Stimulated activated naive B cell treated with anti-CD40 and anti-IgM and Interleukin-4, amounts not matched to agents 10 μg/mL and 1 μg/mL and 100 μg/mL, for 72 hours (primary cell): ENCODE measurements around the gene TPD52L1.

ENCODE experiments used
- ATAC-seq, 2 donors: fragments of 150-1000 bp; cut with Tn5 transposase; replicated peaks; 2 replicates each; pipeline ENCODE4 v1.10.0; 2021; ENCODE audit warnings: moderate library complexity in 1 of 2
- DNase-seq: peaks from one replicate; pipeline ENCODE4 v3.0.0; 2021
- H3K27ac Mint-ChIP-seq: one replicate; pipeline ENCODE4 v1.8.0; 2022; ENCODE audit warnings: mild to moderate bottlenecking, mixed read lengths
- H3K27me3 Mint-ChIP-seq, 2 donors: one replicate each; pipeline ENCODE4 v1.8.0; 2022; ENCODE audit warnings: mixed read lengths in 2 of 2
- H3K36me3 Mint-ChIP-seq, 2 donors: one replicate each; pipeline ENCODE4 v1.8.0; 2022; ENCODE audit warnings: mixed read lengths in 2 of 2, mild to moderate bottlenecking in 1 of 2
- H3K4me1 Mint-ChIP-seq, 2 donors: one replicate each; pipeline ENCODE4 v1.8.0; 2022; ENCODE audit warnings: mixed read lengths in 2 of 2, mild to moderate bottlenecking in 1 of 2
- H3K4me3 Mint-ChIP-seq, 2 donors: one replicate each; pipeline ENCODE4 v1.8.0; 2022; ENCODE audit warnings: mild to moderate bottlenecking in 2 of 2, mixed read lengths in 2 of 2, moderate library complexity in 1 of 2
- H3K9me3 Mint-ChIP-seq, 2 donors: one replicate each; pipeline ENCODE4 v1.8.0; 2022; ENCODE audit warnings: mixed read lengths in 2 of 2, mild to moderate bottlenecking in 1 of 2

Gene TPD52L1

DNA sequence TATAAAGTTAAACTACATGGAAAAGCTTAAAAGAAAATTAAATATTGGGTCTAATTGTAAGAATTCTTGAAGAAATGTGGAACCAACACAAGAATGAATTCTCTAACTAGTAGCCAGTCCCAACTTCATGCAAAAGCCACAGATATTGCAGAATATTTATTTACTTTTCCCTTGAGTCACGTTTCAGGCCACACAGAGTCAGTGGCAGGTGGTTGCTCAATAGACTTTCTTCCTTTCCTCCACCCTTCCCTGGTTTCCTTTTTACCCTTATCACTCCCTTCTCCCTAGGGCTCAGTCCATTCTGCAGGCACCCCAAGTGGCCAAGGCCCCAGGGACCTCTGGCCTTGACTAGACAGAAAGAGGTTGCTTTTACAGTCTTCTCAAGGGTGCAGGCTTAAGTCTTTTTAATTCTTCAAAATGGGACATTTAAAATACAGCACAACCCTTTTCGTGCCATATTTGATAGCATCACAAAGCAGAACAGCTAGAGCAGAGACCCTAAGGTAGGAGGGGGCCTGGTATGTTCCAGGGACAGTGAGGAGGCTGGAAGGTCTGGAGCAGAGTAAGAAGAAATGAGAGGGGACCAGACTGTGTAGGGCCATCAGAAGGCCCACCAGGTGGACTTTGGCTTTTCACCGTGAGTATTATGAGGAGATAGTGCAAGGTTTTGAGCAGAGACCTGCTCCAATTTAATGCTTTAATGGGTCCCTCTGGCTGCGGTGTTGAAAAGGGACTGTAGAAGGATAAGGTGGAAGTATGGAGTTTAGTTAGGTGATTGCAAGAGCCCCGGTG, 83.2 kb downstream of the TPD52L1 start:
- DNase-seq (no peak), ATAC-seq (no peak)
- Mint-ChIP-seq H3K27me3 (no peaks in the 10 kb centered on the region), H3K4me1 (no peaks in the 10 kb centered on the region), H3K9me3 (peaks cover 16 to 17% of the 10 kb centered on the region in 2 donors), H3K4me3 (no peak overlapping the region), H3K27ac (no peak overlapping the region), H3K36me3 (no peaks in the 10 kb centered on the region)

DNA sequence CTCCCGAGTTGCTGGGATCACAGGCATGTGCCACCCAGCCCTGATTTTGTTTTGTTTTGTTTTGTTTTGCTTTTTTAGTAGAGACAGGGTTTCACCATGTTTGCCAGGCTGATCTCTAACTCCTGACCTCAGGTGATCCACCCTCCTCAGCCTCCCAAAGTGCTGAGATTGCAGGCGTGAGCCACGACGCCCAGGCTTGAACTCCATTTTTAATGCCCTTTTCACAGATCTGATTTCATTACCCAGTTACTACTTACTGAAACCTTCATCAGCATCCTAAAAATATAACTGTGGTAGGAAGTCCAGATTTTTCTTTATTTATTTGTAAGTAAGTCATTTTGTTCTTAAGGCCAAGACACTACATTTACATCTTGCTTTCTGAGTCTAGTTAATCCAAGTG, 84.2 kb downstream of the TPD52L1 start:
- H3K4me3 Mint-ChIP-seq, result no peak overlapping the region
- H3K27me3 Mint-ChIP-seq, result no peaks in the 10 kb centered on the region
- no peak for DNase-seq
- H3K9me3 Mint-ChIP-seq, result peaks cover 21 to 25% of the 10 kb centered on the region in 2 donors
- ATAC-seq, result no peak
- no peaks in the 10 kb centered on the region for H3K36me3 Mint-ChIP-seq
- H3K4me1 Mint-ChIP-seq, result no peaks in the 10 kb centered on the region
- H3K27ac Mint-ChIP-seq, result no peak overlapping the region

DNA sequence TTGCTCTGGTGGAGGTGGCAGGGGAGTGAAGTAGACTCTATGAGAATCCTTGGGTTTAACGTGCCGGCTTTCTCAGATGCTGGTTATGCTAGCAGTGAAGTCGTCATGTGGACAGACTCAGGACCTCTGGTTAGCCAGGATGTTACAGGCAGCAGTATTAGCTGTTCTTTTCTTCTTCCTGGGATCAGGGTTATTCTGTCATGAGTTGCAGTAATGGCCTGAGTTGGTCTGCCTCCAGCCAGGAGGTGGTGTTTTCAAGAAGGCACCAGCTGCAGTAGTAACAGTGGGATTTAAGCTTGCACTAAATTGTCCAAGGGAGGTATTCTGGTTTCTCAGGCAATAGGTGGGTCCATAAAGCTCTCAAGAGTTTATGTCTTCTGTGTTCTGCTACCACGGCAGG, 91.5 kb downstream of the TPD52L1 start:
- H3K4me3 Mint-ChIP-seq, result no peak overlapping the region
- no peaks in the 10 kb centered on the region for H3K4me1 Mint-ChIP-seq
- peaks cover 20 to 28% of the 10 kb centered on the region in 2 donors for H3K9me3 Mint-ChIP-seq
- DNase-seq, result no peak
- no peak overlapping the region for H3K27ac Mint-ChIP-seq
- H3K27me3 Mint-ChIP-seq, result peaks cover 0 to 8% of the 10 kb centered on the region in 2 donors
- peaks cover 0 to 3% of the 10 kb centered on the region in 2 donors for H3K36me3 Mint-ChIP-seq
- no peak for ATAC-seq

DNA sequence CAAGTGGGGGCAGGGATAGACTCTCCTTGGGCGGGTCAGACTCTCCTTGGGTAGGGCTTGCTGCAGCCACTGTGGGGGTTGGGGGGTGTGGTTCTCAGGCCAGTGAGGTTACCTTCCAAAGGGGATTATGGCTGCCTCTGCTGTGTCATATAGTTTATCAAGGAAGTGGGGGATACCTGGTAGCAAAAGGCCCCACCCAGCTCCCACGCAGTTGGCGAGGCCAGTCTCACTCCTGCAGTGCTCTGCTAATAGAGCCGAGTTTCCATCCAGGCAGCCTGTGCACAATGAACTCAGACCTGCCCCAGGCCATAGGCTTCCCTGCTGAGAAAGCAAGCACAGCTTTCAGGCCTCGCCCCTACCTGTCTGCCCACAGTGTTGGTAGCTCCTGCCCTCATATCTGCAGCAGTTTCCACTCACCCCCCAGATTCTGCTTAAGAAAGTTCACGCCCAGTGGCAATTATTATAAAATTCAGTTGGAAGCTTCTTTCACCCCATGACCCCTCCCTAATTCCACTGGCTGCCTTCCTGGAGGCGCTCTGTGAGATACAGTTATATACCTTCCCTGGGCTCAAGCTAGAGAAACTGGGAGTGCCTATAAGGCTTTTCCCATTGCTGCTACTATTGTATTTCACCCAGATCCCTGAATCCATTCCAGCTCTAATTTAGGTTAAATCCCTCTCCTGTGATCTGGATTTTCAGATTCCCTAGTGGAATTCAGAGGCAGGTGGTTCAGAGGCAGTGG, 92.1 kb downstream of the TPD52L1 start:
- no peak for ATAC-seq
- peaks cover 0 to 3% of the 10 kb centered on the region in 2 donors for H3K36me3 Mint-ChIP-seq
- no peak overlapping the region for H3K27ac Mint-ChIP-seq
- peaks cover 0 to 8% of the 10 kb centered on the region in 2 donors for H3K27me3 Mint-ChIP-seq
- H3K4me3 Mint-ChIP-seq, result no peak overlapping the region
- no peak for DNase-seq
- peaks cover 16 to 23% of the 10 kb centered on the region in 2 donors for H3K9me3 Mint-ChIP-seq
- H3K4me1 Mint-ChIP-seq, result no peaks in the 10 kb centered on the region

DNA sequence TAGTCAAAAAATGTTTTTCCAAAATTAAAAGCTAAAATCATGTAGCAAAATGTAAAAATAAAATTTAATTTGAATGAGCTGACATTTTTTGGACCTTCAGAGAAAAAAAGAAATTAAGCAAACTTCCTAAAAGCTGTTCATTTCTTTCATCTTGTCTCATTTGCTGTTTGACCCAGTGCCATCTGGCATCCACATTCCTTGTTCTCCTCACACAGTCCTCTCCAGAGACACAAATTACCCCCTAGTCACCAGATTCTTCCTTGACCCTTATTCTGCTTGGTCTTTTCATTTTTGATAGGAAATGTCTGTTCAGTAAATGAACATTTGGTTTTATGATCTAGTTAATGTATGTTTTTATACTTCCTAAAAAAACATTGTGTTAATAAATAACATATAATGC, 93.0 kb downstream of the TPD52L1 start:
- Mint-ChIP-seq H3K27ac (no peak overlapping the region), H3K9me3 (peaks cover 8 to 14% of the 10 kb centered on the region in 2 donors), H3K4me1 (no peaks in the 10 kb centered on the region), H3K36me3 (peaks cover 0 to 3% of the 10 kb centered on the region in 2 donors), H3K4me3 (no peak overlapping the region), H3K27me3 (peaks cover 0 to 8% of the 10 kb centered on the region in 2 donors)
- no peak for ATAC-seq
- DNase-seq, result no peak

DNA sequence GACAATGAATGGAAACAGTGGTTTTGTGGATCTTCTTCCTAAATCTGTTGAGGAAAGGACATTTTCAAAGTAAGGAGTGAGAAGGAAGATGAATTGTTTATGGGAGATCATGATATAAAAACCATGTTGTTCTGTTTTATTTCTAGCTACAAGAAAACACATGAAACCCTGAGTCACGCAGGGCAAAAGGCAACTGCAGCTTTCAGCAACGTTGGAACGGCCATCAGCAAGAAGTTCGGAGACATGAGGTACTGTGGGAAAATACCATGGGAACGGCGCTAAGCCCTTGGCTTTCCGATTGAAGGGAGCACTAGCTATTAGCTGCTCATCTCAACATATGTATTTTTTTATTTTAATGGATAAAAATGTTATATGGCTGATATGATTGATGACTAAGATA, 94.6 kb downstream of the TPD52L1 start:
- no peak overlapping the region for H3K4me3 Mint-ChIP-seq
- peaks cover 0 to 2% of the 10 kb centered on the region in 2 donors for H3K36me3 Mint-ChIP-seq
- no peaks in the 10 kb centered on the region for H3K4me1 Mint-ChIP-seq
- H3K27ac Mint-ChIP-seq, result no peak overlapping the region
- DNase-seq (no peak), ATAC-seq (no peak)
- peaks cover 0 to 8% of the 10 kb centered on the region in 2 donors for H3K27me3 Mint-ChIP-seq
- H3K9me3 Mint-ChIP-seq, result peaks cover under 1 to 2% of the 10 kb centered on the region in 2 donors

DNA sequence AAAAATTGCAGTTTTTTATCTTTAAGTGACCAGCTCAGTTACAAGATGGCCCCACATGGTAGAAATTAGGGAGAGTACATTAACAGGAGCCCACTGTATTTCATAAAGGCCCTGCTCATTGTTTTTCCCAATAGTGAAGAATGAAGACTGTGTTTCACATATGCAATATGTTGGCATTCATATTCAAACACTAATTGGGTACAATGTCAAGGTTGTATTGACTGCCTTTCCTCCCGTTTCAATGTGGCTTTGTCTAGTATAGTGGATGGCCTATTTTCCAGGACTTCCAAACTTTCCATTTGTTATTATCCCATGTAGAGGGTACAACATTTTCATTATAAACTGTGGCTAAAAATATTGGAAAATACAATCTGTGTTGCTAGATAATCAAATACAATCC, 96.9 kb downstream of the TPD52L1 start:
- DNase-seq (no peak), ATAC-seq (no peak)
- H3K27me3 Mint-ChIP-seq, result peaks cover 0 to 8% of the 10 kb centered on the region in 2 donors
- H3K4me1 Mint-ChIP-seq, result no peaks in the 10 kb centered on the region
- H3K9me3 Mint-ChIP-seq, result no peaks in the 10 kb centered on the region
- no peak overlapping the region for H3K27ac Mint-ChIP-seq
- H3K36me3 Mint-ChIP-seq, result no peaks in the 10 kb centered on the region
- no peak overlapping the region for H3K4me3 Mint-ChIP-seq

DNA sequence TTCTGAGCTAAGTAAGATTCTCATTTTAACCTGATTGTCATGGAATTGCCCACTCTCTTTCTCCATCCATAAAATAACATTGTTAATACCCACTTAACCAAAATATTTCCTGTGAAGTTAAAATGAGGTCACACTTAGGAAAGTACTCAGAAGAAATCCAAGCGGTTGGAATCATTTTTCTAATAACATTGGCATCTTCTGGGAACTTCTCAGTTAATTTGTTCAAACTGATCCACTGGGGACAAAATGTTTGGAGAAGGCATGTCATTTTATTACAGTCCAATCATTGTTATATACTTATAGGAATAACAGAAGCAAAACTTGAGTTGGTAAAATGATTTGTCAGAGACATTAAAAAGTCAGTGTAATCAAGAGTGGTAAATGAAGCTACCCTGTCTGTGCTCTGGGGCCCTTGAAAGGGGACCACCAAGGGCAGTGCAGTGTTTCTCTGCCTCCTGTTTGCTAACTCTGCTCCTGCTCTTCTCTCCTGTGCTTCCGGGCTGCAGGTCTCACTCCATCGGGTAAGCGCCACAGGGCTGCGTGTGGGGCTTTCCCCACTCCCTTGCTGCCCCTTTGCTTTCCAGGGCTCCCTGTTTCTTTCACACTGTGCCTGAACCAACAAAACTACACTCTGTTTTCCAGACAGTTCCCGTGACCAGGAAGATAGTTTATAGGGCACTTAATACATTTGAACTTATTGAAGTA, 98.1 kb downstream of the TPD52L1 start:
- no peaks in the 10 kb centered on the region for H3K4me1 Mint-ChIP-seq
- no peaks in the 10 kb centered on the region for H3K9me3 Mint-ChIP-seq
- DNase-seq, result no peak
- no peaks in the 10 kb centered on the region for H3K36me3 Mint-ChIP-seq
- H3K4me3 Mint-ChIP-seq, result no peak overlapping the region
- H3K27ac Mint-ChIP-seq, result no peak overlapping the region
- no peak for ATAC-seq
- H3K27me3 Mint-ChIP-seq, result peaks cover 0 to 6% of the 10 kb centered on the region in 2 donors

DNA sequence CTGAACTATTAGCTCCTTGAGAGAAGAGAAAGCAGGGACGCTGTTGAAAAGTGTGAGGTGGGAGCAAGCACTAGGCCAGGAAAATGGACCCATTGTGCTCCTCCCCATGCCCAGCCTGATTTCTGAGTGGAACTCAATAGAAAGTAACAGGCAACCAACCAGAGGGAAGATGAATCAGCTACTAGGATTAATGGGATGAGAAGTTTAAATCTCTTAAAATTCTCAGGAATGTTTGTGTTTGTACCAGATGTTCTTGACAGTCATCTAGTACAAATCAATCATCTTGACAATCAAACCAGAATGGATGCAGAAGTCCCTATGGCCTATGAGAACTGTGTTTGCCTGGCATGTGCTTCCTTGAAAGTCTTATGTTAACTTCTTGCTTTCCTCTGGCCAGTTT, 99.3 kb downstream of the TPD52L1 start:
- no peak overlapping the region for H3K4me3 Mint-ChIP-seq
- no peaks in the 10 kb centered on the region for H3K4me1 Mint-ChIP-seq
- H3K36me3 Mint-ChIP-seq, result no peaks in the 10 kb centered on the region
- H3K27ac Mint-ChIP-seq, result no peak overlapping the region
- peaks cover 0 to 3% of the 10 kb centered on the region in 2 donors for H3K27me3 Mint-ChIP-seq
- ATAC-seq (no peak), DNase-seq (no peak)
- H3K9me3 Mint-ChIP-seq, result no peaks in the 10 kb centered on the region

DNA sequence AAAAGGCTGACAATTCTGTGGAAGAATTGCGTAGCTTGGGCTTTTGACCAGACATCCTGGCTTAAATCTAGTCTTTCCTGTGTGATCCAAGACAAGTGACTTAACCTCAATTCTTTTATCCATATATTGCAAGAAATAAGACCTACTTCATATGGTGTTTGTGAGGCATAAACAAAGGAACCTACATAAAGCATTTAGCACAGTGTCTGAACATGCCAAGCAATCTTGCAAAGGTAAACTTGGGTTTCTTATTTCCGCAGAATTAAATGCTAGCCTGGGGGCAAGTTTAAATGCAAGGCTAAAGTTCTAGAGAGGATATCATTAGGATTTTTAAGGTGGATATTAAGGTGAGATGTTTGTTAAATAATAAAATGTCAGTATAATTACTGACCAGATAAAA, 100.3 kb downstream of the TPD52L1 start:
- DNase-seq (no peak), ATAC-seq (no peak)
- Mint-ChIP-seq H3K4me1 (peaks cover 2 to 6% of the 10 kb centered on the region in 2 donors), H3K27ac (no peak overlapping the region), H3K4me3 (no peak overlapping the region), H3K9me3 (no peaks in the 10 kb centered on the region), H3K27me3 (no peaks in the 10 kb centered on the region), H3K36me3 (no peaks in the 10 kb centered on the region)

DNA sequence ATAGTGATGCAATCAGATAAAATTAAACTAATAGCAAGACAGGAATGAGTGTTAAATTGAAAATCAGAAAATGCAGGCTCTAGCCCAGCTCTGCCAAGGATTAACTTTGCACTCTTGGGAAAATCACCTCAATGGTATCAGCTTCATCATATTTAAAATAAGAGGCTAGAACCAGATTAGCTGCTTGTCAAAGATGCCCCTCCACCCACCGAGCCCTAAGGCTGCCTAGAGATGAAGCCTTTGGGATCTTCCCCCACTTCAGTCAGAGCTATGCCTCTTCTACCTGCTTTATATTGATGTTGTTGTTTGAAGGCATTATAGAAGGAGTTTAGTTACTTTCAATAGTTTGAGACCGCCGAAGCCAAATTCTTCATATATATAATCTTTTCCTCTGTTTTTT, 100.7 kb downstream of the TPD52L1 start:
- ATAC-seq (no peak), DNase-seq (no peak)
- no peaks in the 10 kb centered on the region for H3K9me3 Mint-ChIP-seq
- no peak overlapping the region for H3K4me3 Mint-ChIP-seq
- H3K27ac Mint-ChIP-seq, result no peak overlapping the region
- peaks cover 2 to 6% of the 10 kb centered on the region in 2 donors for H3K4me1 Mint-ChIP-seq
- no peaks in the 10 kb centered on the region for H3K27me3 Mint-ChIP-seq
- H3K36me3 Mint-ChIP-seq, result no peaks in the 10 kb centered on the region

DNA sequence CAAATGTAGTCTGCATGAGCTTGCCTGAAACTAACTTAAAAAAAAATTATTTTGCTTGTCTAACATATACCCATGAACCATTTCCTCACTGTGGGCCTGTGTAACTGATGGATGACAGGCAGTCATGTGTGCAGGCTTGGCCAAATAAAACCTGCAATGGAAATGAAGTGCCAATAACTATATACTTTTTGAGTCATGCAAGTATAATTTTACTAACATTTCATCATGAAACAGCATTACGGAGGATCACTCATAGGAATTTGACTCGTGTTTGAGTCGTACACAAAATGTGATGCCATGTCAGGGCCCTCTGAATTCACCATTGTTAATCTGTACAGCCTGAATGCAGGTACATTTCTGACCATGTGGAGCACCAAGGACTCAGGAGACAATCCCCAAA, 101.6 kb downstream of the TPD52L1 start:
- no peak overlapping the region for H3K4me3 Mint-ChIP-seq
- DNase-seq, result no peak
- peaks cover 2 to 6% of the 10 kb centered on the region in 2 donors for H3K4me1 Mint-ChIP-seq
- no peaks in the 10 kb centered on the region for H3K36me3 Mint-ChIP-seq
- H3K27me3 Mint-ChIP-seq, result no peaks in the 10 kb centered on the region
- ATAC-seq, result no peak
- H3K27ac Mint-ChIP-seq, result no peak overlapping the region
- H3K9me3 Mint-ChIP-seq, result no peaks in the 10 kb centered on the region

DNA sequence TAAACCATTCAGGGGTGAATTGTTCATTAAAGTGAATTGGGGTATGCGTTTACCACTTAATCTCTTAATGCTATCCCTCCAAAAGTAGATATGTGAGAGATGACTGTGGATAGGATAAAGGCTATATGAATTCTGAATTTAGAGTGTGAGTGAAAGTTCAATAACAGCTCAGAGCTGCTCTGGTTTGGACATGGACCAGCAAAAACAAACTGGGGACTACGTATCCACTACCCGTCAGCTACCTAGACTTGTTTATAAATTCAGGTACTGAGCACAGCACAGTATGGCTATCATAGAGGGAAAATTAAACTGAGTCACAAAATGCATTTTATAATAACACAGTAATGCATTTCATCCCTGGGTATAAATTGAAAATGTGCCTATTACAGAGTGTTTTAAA, 103.8 kb downstream of the TPD52L1 start:
- Mint-ChIP-seq H3K27ac (no peak overlapping the region), H3K4me1 (peaks cover 2 to 6% of the 10 kb centered on the region in 2 donors), H3K4me3 (no peak overlapping the region), H3K9me3 (peaks cover 0 to 4% of the 10 kb centered on the region in 2 donors), H3K36me3 (peaks cover 0 to 5% of the 10 kb centered on the region in 2 donors), H3K27me3 (no peaks in the 10 kb centered on the region)
- ATAC-seq (no peak), DNase-seq (no peak)

DNA sequence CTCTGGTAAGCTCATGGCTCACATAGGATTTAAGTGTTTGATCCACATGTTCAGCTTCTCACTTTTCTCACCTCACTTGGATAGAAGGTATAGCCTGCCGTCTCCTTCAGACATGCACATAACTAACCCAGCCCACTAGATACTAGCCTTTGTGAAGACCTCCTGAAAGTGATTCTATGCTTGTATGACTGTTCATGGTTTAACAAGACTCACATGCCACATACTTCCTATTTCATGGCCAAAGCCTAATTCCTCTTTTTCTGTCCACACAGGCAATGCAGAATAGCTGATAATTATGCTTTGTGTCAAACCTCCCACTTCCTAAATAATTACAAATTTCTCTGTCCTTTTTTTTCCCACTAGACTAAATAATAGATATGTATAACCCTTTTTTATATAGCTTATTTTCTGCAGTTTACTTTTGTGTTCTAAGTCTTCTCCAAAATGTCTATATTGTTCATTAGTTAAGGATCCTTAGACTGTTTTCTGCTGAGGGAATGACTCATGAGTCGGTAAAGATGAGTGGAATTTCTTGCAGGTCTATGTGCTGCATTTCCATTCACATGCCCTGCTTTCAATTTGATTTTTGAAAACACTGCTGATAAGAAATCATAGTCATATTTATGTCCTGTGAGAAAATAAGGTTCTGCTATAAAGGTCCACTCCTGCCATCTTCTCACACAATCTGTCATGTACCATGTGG, 105.2 kb downstream of the TPD52L1 start:
- ATAC-seq (peak; percentile 80 to 84), DNase-seq (no peak)
- peaks cover 2 to 6% of the 10 kb centered on the region in 2 donors for H3K4me1 Mint-ChIP-seq
- no peak overlapping the region for H3K4me3 Mint-ChIP-seq
- H3K27ac Mint-ChIP-seq, result no peak overlapping the region
- H3K36me3 Mint-ChIP-seq, result peaks cover 0 to 5% of the 10 kb centered on the region in 2 donors
- H3K9me3 Mint-ChIP-seq, result peaks cover 0 to 4% of the 10 kb centered on the region in 2 donors
- H3K27me3 Mint-ChIP-seq, result no peaks in the 10 kb centered on the region
